ENCODE data around the gene FERD3L.

The FERD3L gene

DNA sequence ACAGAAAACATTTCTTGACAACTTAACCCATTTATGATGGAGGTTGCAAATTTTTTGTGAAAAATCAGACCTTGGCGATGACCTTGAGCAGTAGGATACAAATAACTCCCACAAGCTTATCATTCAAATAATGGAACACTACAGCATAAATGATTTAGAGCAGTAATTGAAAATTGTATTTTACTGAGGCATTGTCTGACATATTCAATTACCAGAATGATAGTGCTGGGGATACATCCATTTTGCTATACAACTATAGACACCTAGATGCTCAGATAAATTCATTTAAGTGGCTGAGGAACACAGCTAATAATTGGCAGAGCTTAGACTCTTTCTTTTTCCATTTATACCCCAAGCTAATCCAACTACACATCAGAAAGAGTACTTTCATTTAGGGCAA lies 46.7 kb downstream of the FERD3L start:
- DNase-seq: no peak

DNA sequence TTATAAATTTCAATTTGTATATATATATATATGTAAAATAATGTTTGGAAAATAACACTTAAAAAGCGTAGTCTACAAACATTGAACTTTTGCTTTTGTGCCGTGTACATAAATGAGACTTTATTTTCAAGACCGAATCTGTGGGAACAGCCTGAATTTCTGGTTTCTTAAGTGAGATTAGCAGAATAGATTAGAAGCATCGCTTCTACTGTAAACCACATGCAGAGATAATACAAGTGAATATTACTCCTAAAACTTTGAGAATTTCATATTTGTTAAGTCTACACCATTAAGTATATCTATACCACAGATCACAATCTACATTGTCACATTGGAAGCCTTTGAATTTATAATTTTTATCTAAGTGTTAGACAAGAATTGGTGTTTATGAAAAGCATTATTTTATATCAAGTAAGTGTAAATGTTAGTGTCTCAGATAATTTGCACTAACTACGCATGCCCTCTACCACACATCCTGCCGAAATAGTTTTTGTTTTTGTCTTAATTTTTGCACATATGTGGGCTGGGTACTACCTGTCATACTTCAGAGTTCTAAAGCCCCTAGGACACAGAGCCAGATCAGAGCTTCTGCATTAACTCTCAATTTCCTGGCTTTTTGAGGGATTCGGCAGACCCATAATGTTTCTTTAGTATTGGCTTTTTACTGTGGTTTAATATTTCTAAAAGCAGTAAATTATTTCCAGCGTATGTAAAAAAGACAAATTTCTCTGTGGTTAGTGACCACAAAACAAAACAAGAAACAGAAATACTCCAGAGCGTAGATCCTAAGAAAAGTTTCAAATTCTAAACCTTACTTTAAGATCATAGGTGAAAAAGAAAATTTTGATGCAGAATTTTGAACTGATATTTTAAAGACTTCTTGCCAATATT lies 47.8 kb downstream of the FERD3L start:
- no peak for DNase-seq

DNA sequence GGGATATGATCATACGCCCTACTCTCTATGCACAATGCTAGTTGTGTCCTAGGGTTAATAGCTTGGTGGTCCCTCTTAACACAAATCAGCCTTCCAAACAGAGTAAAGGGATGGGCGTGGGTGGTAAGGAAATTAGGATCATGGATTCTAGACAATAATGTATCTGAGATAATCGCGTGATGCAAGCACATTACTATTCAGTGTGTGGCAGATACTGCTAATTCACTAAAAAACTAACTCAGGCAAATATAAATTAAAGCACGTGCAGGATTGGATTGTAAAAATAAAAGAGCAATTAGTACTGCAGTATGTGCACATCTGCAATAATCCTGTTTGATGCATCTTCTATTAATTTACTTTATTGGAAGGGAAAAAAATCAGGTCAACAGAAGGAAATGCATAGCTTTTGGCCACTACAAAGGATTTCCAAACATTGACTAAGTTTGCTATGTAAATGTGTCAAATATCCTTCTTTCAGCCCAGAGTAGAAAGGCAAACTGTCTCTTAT lies 49.8 kb downstream of the FERD3L start:
- DNase-seq: no peak
